Hematopoietic multipotent progenitor cell treated with erythropoietin and hydrocortisone succinate and interleukin-3 and kit ligand, for 8 days (in vitro differentiated cells): ENCODE measurements around the gene TUBB2A.
"Not testable (repeated sequence)": the region's sequence is repeated elsewhere in the genome, so short reads cannot be mapped to it uniquely, and the experiment has no call there.

Source experiments
- DNase-seq: peaks from one replicate; pipeline ENCODE4 v3.0.0-alpha.2; 2015

The TUBB2A gene

GRCh38 chr6:3178666-3179065 is 21.3 kb upstream of the TUBB2A start:
- DNase-seq, result not testable (repeated sequence)

- DNase-seq, result no peak
These were observed 19.4 kb upstream of the TUBB2A start for GRCh38 chr6:3176562-3177355.

- DNase-seq, result no peak
These were observed 18.5 kb upstream of the TUBB2A start for GRCh38 chr6:3175715-3176402.

GRCh38 chr6:3173636-3174089 is 16.3 kb upstream of the TUBB2A start:
- not testable (repeated sequence) for DNase-seq

GRCh38 chr6:3172789-3173188 is 15.4 kb upstream of the TUBB2A start:
- not testable (repeated sequence) for DNase-seq

- not testable (repeated sequence) for DNase-seq
These were observed 14.2 kb upstream of the TUBB2A start for GRCh38 chr6:3171313-3172175.

GRCh38 chr6:3170676-3171075 is 13.3 kb upstream of the TUBB2A start:
- not testable (repeated sequence) for DNase-seq

GRCh38 chr6:3168046-3168445 is 10.7 kb upstream of the TUBB2A start:
- not testable (repeated sequence) for DNase-seq

- not testable (repeated sequence) for DNase-seq
These were observed 9.3 kb upstream of the TUBB2A start for GRCh38 chr6:3166535-3167225.

- peak; percentile 21 for DNase-seq
These were observed 8.5 kb upstream of the TUBB2A start for GRCh38 chr6:3165631-3166534.

- no peak for DNase-seq
These were observed 7.0 kb upstream of the TUBB2A start for GRCh38 chr6:3164388-3164787.

GRCh38 chr6:3163248-3163594 is 5.9 kb upstream of the TUBB2A start:
- no peak for DNase-seq

- DNase-seq, result peak; percentile 76
These were observed 5.4 kb upstream of the TUBB2A start for GRCh38 chr6:3162565-3163247.

- peak; percentile 75 for DNase-seq
These were observed 4.7 kb upstream of the TUBB2A start for GRCh38 chr6:3162067-3162497.

- peak; percentile 93 for DNase-seq
These were observed 2.7 kb upstream of the TUBB2A start for GRCh38 chr6:3159805-3160781.

- peak; percentile 66 for DNase-seq
These were observed 887 bp downstream of the TUBB2A start for GRCh38 chr6:3156184-3157130.

- not testable (repeated sequence) for DNase-seq
These were observed 1.9 kb downstream of the TUBB2A start for GRCh38 chr6:3155416-3155815.

GRCh38 chr6:3152689-3153088 is 4.7 kb downstream of the TUBB2A start:
- no peak for DNase-seq
